DLD1 (cell line): ENCODE results near the gene ATXN1L.
"Not testable (repeated sequence)": the region's sequence is repeated elsewhere in the genome, so short reads cannot be mapped to it uniquely, and the experiment has no call there.

Source experiments
- in situ Hi-C: cut with HindIII; loops from 2 replicates; pipeline ENCODE4 v1.10.0; 2017; ENCODE audit warnings: low sequenced_read_pairs

ATXN1L gene

GRCh38 chr16:71851746-71852145, 6.0 kb downstream of the ATXN1L start:
- in situ Hi-C loops, result no loop called here

GRCh38 chr16:71852158-71852557, 6.4 kb downstream of the ATXN1L start:
- in situ Hi-C loops, result no loop called here

- in situ Hi-C loops, result no loop called here
Observed at GRCh38 chr16:71852561-71852960, 6.8 kb downstream of the ATXN1L start.

GRCh38 chr16:71853413-71853812, 7.6 kb downstream of the ATXN1L start:
- in situ Hi-C loops, result no loop called here

- in situ Hi-C loops, result no loop called here
Observed at GRCh38 chr16:71854369-71854948, 8.7 kb downstream of the ATXN1L start.

GRCh38 chr16:71855937-71856662, 10.3 kb downstream of the ATXN1L start:
- in situ Hi-C loops, result no loop called here

- in situ Hi-C loops, result no loop called here
Observed at GRCh38 chr16:71859762-71860521, 14.2 kb downstream of the ATXN1L start.

GRCh38 chr16:71863995-71864394, 18.2 kb downstream of the ATXN1L start:
- in situ Hi-C loops, result no loop called here

- in situ Hi-C loops, result no loop called here
Observed at GRCh38 chr16:71865173-71865863, 19.5 kb downstream of the ATXN1L start.

GRCh38 chr16:71867175-71867574, 21.4 kb downstream of the ATXN1L start:
- in situ Hi-C loops, result not testable (repeated sequence)

- in situ Hi-C loops, result no loop called here
Observed at GRCh38 chr16:71867939-71868338, 22.2 kb downstream of the ATXN1L start.

- in situ Hi-C loops, result no loop called here
Observed at GRCh38 chr16:71869089-71869488, 23.3 kb downstream of the ATXN1L start.

- in situ Hi-C loops, result no loop called here
Observed at GRCh38 chr16:71870818-71871217, 25.0 kb downstream of the ATXN1L start.

- in situ Hi-C loops, result no loop called here
Observed at GRCh38 chr16:71873199-71873598, 27.4 kb downstream of the ATXN1L start.

GRCh38 chr16:71878911-71879310, 33.1 kb downstream of the ATXN1L start:
- in situ Hi-C loops, result no loop called here

- in situ Hi-C loops, result no loop called here
Observed at GRCh38 chr16:71880176-71880575, 34.4 kb downstream of the ATXN1L start.

GRCh38 chr16:71882505-71883167, 36.9 kb downstream of the ATXN1L start:
- in situ Hi-C loops, result no loop called here

GRCh38 chr16:71883168-71883848, 37.5 kb downstream of the ATXN1L start:
- in situ Hi-C loops, result no loop called here

GRCh38 chr16:71883849-71884638, 38.3 kb downstream of the ATXN1L start, which contains the start of gene ZNF821:
TSS of gene ZNF821 (minus strand) at chr16:71884182. CDS start at chr16:71879946, 4,236 bp downstream.
- in situ Hi-C loops, result no loop called here
